Sigmoid colon (tissue), 3 donors: ENCODE data around the gene HUS1B.

Experiments
- POLR2A ChIP-seq, 2 donors: fragments of 450-650 bp; IDR thresholded peaks; one replicate each; pipeline ENCODE4 v1.6.1; 2016; ENCODE audit warnings: antibody characterized with exemption in 2 of 2, mild to moderate bottlenecking in 2 of 2, moderate library complexity in 2 of 2
- TF ChIP-seq, protein P1 (sequence below), 4 experiments: fragments of 450-650 bp in 3 of 4; fragments of 200-600 bp in 1 of 4; IDR thresholded peaks; one replicate each; pipeline ENCODE4 v1.5.1; 2016 to 2019; ENCODE audit warnings: antibody characterized with exemption in 4 of 4, mild to moderate bottlenecking in 3 of 4, moderate library complexity in 2 of 4

DNA sequence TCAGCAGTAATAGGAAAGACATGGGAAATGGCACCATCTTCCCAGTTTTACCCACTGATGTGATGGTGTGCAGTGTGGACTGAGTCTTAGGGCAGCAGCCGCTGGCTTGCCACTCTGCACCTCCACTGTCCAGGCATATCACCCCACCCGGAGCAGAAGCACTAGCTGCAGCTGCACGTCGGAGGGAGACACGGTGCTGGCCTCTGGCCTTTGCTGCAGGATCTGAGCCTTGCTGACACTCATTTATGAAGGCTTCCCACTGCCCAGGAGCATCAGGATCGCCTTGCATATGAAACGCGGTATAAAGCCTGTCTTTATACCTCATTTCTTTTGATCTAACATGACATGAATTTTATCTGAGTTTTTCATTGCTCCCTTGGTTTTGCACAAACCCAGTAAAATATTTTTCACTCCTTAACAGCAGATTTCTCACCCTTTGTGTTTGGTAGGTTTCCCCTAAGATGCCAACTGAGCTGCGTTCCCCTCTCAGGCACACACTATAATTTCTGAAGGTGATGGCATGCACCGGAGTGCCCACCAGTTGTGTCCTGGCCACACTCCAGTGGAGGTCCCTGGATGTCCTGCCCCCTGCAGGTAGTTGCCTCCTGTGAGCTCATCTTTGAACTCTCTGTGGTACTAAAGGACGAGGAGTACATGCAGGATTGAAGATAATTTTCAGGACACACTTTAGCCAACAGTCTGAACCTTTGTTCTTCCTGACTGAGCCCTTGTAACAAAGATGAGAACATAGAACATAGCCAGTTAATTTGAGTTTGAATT, 45.0 kb upstream of the HUS1B start:
- TF ChIP-seq, protein P1, sequence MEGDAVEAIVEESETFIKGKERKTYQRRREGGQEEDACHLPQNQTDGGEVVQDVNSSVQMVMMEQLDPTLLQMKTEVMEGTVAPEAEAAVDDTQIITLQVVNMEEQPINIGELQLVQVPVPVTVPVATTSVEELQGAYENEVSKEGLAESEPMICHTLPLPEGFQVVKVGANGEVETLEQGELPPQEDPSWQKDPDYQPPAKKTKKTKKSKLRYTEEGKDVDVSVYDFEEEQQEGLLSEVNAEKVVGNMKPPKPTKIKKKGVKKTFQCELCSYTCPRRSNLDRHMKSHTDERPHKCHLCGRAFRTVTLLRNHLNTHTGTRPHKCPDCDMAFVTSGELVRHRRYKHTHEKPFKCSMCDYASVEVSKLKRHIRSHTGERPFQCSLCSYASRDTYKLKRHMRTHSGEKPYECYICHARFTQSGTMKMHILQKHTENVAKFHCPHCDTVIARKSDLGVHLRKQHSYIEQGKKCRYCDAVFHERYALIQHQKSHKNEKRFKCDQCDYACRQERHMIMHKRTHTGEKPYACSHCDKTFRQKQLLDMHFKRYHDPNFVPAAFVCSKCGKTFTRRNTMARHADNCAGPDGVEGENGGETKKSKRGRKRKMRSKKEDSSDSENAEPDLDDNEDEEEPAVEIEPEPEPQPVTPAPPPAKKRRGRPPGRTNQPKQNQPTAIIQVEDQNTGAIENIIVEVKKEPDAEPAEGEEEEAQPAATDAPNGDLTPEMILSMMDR (IDR thresholded peaks at IDR 0.05), result no peak
- no peak for TF ChIP-seq POLR2A (IDR thresholded peaks at IDR 0.05)
